Osteocyte (in vitro differentiated cells): Measurements from ENCODE around the gene USP34. TPM values are rescaled to one million over a fixed set of nuclear protein-coding genes. Genes with fewer than 3 reads are reported as not detected.
"Not testable (repeated sequence)": the region's sequence is repeated elsewhere in the genome, so short reads cannot be mapped to it uniquely, and the experiment has no call there.

ENCODE experiments used
- DNase-seq: peaks from one replicate; pipeline ENCODE4 v3.0.0; 2021; ENCODE audit warnings: mixed read lengths; ENCODE audit not compliant: unreplicated experiment; ENCODE audit errors: extremely low spot score
- H3K27ac Mint-ChIP-seq: one replicate; pipeline ENCODE4 v1.8.0; 2021; ENCODE audit warnings: mild to moderate bottlenecking, mixed read lengths; ENCODE audit not compliant: unreplicated experiment
- H3K27me3 Mint-ChIP-seq: one replicate; pipeline ENCODE4 v1.8.0; 2021; ENCODE audit warnings: mixed read lengths; ENCODE audit not compliant: unreplicated experiment
- H3K36me3 Mint-ChIP-seq: one replicate; pipeline ENCODE4 v1.8.0; 2021; ENCODE audit warnings: mixed read lengths; ENCODE audit not compliant: unreplicated experiment
- H3K4me1 Mint-ChIP-seq: one replicate; pipeline ENCODE4 v1.8.0; 2021; ENCODE audit warnings: mixed read lengths; ENCODE audit not compliant: unreplicated experiment
- H3K4me3 Mint-ChIP-seq: one replicate; pipeline ENCODE4 v1.8.0; 2021; ENCODE audit warnings: mild to moderate bottlenecking, moderate library complexity, mixed read lengths; ENCODE audit not compliant: unreplicated experiment
- H3K9me3 Mint-ChIP-seq: one replicate; pipeline ENCODE4 v1.8.0; 2021; ENCODE audit warnings: mixed read lengths; ENCODE audit not compliant: unreplicated experiment
- CTCF ChIP-seq: fragments of 200-600 bp; sonication (generic); IDR thresholded peaks from 2 replicates; pipeline ENCODE4 v1.5.0; 2021; ENCODE audit warnings: antibody characterized with exemption, mild to moderate bottlenecking, moderate library complexity
- total RNA-seq: library from RNA; stranded (reverse); gene quantifications from 2 replicates; pipeline ENCODE4 v1.2.1, GENCODE V29; 2021

The USP34 gene
- total RNA-seq, 1 donor from 2014 or later: 111 TPM

GRCh38 chr2:61165946-61166345 is 304.9 kb downstream of the USP34 start:
- no peak for DNase-seq
- H3K9me3 Mint-ChIP-seq: no peaks in the 10 kb centered on the region
- H3K27ac Mint-ChIP-seq: no peak overlapping the region
- H3K4me1 Mint-ChIP-seq: no peaks in the 10 kb centered on the region
- H3K27me3 Mint-ChIP-seq: no peaks in the 10 kb centered on the region
- H3K36me3 Mint-ChIP-seq: peaks cover 35% of the 10 kb centered on the region
- no peak overlapping the region for H3K4me3 Mint-ChIP-seq
- no peak for TF ChIP-seq CTCF

DNA sequence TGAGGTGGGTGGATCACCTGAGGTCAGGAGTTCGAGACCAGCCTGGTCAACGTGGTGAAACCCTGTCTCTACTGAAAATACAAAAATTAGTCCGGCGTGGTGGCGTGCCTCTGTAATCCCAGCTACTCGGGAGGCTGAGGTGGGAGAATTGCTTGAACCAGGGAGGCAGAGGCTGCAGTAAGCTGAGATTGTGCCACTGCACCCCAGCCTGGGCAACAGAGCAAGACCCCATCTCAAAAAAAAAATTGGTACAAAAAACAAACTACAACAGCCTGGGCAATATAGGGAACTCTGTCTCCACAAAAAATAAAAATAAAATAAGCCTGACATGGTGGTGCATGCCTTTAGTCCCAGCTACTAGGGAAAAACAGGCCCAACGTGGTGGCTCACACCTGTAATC is 305.8 kb downstream of the USP34 start:
- not testable (repeated sequence) for H3K27ac Mint-ChIP-seq, DNase-seq, H3K9me3 Mint-ChIP-seq, H3K27me3 Mint-ChIP-seq, H3K4me3 Mint-ChIP-seq, H3K4me1 Mint-ChIP-seq
- H3K36me3 Mint-ChIP-seq: peaks cover 38% of the 10 kb centered on the region

GRCh38 chr2:61162721-61163120 is 308.2 kb downstream of the USP34 start:
- Mint-ChIP-seq H3K4me1 (no peaks in the 10 kb centered on the region), H3K4me3 (no peak overlapping the region), H3K9me3 (peaks cover 8% of the 10 kb centered on the region), H3K27me3 (no peaks in the 10 kb centered on the region), H3K36me3 (peaks cover 50% of the 10 kb centered on the region), H3K27ac (no peak overlapping the region)
- TF ChIP-seq CTCF: no peak
- DNase-seq: no peak

DNA sequence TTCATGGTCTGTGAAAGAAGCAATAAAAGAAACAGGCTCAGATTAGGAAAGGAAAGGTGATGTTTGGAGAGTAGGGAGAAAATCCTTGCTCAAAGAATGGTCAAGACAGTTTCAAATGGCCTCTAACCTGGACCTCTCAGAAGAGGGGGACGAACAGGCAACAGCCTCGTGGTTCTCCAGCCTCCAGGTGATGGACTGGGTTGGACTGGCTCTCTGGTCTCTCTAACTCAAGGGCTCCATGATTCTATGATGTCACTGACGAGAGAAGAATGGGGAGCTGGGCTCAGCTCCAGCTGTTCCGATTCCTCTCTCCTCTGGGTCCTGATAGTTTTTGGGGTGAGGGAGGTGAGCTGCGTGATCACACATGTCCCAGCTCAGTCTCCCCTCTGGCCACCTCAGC is 309.0 kb downstream of the USP34 start, which contains the start of gene C2orf74:
Gene C2orf74 (plus strand): TSS at position 301 of the 400 bp plus-strand sequence. CDS start 327 bp downstream, outside the sequence.
- peaks cover 8% of the 10 kb centered on the region for H3K9me3 Mint-ChIP-seq
- H3K27ac Mint-ChIP-seq: no peak within 1 kb of the TSS
- DNase-seq: no peak
- H3K4me1 Mint-ChIP-seq: no peaks in the 10 kb centered on the region
- no peaks in the 10 kb centered on the region for H3K27me3 Mint-ChIP-seq
- TF ChIP-seq CTCF: no peak
- peaks cover 48% of the 10 kb centered on the region for H3K36me3 Mint-ChIP-seq
- H3K4me3 Mint-ChIP-seq: no peak within 1 kb of the TSS

DNA sequence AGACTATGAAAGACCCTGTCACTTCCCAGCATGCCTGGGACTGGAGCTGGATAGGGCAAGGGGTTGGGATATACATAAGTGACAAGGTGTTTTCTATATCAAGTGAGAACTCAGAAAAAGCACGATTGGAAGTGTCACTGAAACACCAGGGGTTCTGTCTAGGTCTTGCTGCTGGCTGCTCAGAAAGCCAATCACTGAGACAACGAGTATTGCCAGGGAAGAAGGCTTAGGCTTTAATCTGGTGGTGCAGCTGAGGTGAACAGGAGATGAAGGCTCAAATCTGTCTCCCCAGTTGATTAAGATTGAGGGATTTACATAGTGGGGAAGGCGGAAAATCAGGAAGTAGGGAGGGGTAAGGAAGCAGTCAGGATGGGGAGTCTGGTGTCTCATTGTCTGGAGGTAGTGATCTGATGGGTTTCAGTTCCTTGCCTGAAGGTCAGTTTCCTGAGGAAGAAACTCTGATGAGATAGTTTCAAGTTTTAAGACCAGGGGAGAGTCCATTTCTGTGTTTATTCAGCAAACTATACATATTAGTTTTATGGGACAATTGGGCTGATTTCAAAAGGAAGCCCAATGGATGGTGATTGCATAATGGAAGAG is 312.4 kb downstream of the USP34 start:
- Mint-ChIP-seq H3K9me3 (peaks cover 8% of the 10 kb centered on the region), H3K27ac (no peak overlapping the region), H3K4me3 (no peak overlapping the region), H3K36me3 (peaks cover 32% of the 10 kb centered on the region), H3K4me1 (no peaks in the 10 kb centered on the region), H3K27me3 (no peaks in the 10 kb centered on the region)
- no peak for DNase-seq
- TF ChIP-seq CTCF: no peak
